Measurements from ENCODE around the gene BAZ1B. TPM values are rescaled to one million over a fixed set of nuclear protein-coding genes. Genes with fewer than 3 reads are reported as not detected.

The BAZ1B gene
- total and polyA plus RNA-seq, 2 of the 4 experiments (the other 2 are of a cell fraction) = 20.2 to 45.0 TPM

DNA sequence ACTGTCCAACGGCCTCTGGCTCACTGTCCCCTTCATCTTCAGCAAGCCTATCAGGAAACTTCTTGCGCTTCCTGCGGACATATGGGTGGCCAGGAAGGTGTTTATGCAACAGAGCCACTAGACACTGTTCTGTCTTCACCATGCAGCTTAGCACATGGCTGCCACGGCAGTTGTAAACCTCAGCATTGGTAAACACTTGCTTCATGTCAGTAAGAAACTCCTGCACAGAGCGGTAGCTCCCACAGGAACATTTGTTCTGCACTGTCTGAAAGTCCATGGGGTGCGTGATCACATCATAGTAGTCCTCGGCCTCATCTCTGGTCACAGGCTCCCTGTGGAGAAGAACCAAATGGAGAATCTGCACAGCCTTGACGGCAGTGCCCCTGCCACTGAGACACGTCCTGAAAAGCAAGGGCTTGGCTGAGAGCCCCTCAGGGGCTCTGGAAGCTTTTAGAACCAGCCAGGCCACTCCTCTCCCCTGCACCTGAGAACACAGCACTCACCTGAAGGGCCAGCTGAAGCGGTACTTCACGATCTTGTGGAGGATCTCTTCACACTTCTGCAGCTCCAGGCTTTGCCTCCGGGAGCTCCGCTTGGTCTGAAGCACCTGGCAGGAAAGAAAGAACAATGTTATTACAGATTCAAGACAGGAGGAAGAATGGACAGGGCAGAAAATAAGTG lies 79.7 kb downstream of the BAZ1B start:
- H3K36me3 ChIP-seq (ENCODE audit: control insufficient read depth, insufficient read depth, low read length) = peaks cover 64% of the 10 kb centered on the region
- no peak for TF ChIP-seq BHLHE40 (IDR thresholded peaks at IDR 0.05; ENCODE audit: low read depth, low read length)
- TF ChIP-seq CHD1 (IDR thresholded peaks at IDR 0.05; ENCODE audit: low read depth, low read length) = no peak
- TF ChIP-seq RCOR1 (IDR thresholded peaks at IDR 0.05; ENCODE audit: insufficient replicate concordance, low read length) = no peak
- TF ChIP-seq RAD21 (IDR thresholded peaks at IDR 0.05; ENCODE audit: low read length) = no peak
- TF ChIP-seq CEBPB (IDR thresholded peaks at IDR 0.05; ENCODE audit: low read depth, low read length) = no peak
- no peak for TF ChIP-seq FOS (IDR thresholded peaks at IDR 0.05; ENCODE audit: low read depth, low read length)
- TF ChIP-seq, protein P1, sequence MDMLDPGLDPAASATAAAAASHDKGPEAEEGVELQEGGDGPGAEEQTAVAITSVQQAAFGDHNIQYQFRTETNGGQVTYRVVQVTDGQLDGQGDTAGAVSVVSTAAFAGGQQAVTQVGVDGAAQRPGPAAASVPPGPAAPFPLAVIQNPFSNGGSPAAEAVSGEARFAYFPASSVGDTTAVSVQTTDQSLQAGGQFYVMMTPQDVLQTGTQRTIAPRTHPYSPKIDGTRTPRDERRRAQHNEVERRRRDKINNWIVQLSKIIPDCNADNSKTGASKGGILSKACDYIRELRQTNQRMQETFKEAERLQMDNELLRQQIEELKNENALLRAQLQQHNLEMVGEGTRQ (IDR thresholded peaks at IDR 0.05; ENCODE audit: low read depth, low read length) = no peak
- TF ChIP-seq RFX5 (IDR thresholded peaks at IDR 0.05; ENCODE audit: low read depth, low read length) = no peak
- no peak for TF ChIP-seq MXI1 (IDR thresholded peaks at IDR 0.05; ENCODE audit: borderline replicate concordance, low read depth, low read length)
- TF ChIP-seq NFE2L2 (IDR thresholded peaks at IDR 0.05; ENCODE audit: low read depth, low read length) = no peak
- no peak for TF ChIP-seq SMC3 (IDR thresholded peaks at IDR 0.05; ENCODE audit: low read depth, low read length)
- no peak for TF ChIP-seq MAFK (IDR thresholded peaks at IDR 0.05; ENCODE audit: low read depth, low read length)
- TF ChIP-seq MAZ (IDR thresholded peaks at IDR 0.05; ENCODE audit: borderline replicate concordance, low read depth, low read length) = no peak
- H3K27me3 ChIP-seq (ENCODE audit: control insufficient read depth, insufficient read depth, low read length) = no peaks in the 10 kb centered on the region
- POLR2A ChIA-PET (ENCODE audit: unreplicated experiment) = no interaction called here
- ATAC-seq (ENCODE audit: low read depth) = no peak
- H3K14ac ChIP-seq (replicated peaks; ENCODE audit: low read depth, low read length) = no peak overlapping the region
- BruUV-seq (replicated peaks) = no TSS peak
- H2BK15ac ChIP-seq (ENCODE audit: low read depth, low read length) = no peak overlapping the region
- H4K91ac ChIP-seq (ENCODE audit: insufficient read depth, low read depth, low read length) = no peak overlapping the region
- no peak overlapping the region for H3K4me2 ChIP-seq (ENCODE audit: low read depth, low read length)
- H3K9me1 ChIP-seq (ENCODE audit: insufficient read depth, low read length) = 0 out of 2 replicates have a peak, but pooled peaks cover 6% of the 10 kb centered on the region
- H2AK5ac ChIP-seq (ENCODE audit: low read depth, low read length) = no peak overlapping the region
- no peak overlapping the region for H3K23ac ChIP-seq (ENCODE audit: low read depth, low read length)
- no peak overlapping the region for H3K27ac ChIP-seq (ENCODE audit: insufficient read depth, low read length)
- H3K4me3 ChIP-seq (ENCODE audit: insufficient read depth, low read depth, low read length) = no peak overlapping the region
- peaks cover 12% of the 10 kb centered on the region for H4K20me1 ChIP-seq (ENCODE audit: insufficient read depth, low read length)
- H4K8ac ChIP-seq (ENCODE audit: low read depth in 2 of 2, low read length in 2 of 2) = no peak overlapping the region
- dilution Hi-C loops (cut with HindIII; ENCODE audit: low sequenced_read_pairs, unreplicated experiment) = no loop called here
- in situ Hi-C loops (cut with MboI; ENCODE audit: low sequenced_read_pairs) = no loop called here
- no peak overlapping the region for H2AFZ ChIP-seq (replicated peaks; ENCODE audit: low read length, poor library complexity)
- no peak overlapping the region for H3K9ac ChIP-seq (ENCODE audit: low read depth, low read length)
- no peak overlapping the region for H2BK5ac ChIP-seq (ENCODE audit: low read depth, low read length, poor library complexity, severe bottlenecking)
- CTCF ChIA-PET = interaction anchor here (1.0 kb wide), 1 partner anchor 9 kb away, joined by 4 read pairs; no protein-coding TSS in a partner anchor
- H3K18ac ChIP-seq (ENCODE audit: low read depth, low read length) = no peak overlapping the region
- no peak for DNase-seq
- WGBS, 2 experiments (ENCODE audit: extremely low coverage in 2 of 2, insufficient read length in 1 of 2) = 84% methylated on average over 7 of the region's 13 CpGs; no CpG with 5 or more reads in 1 of the 2 experiments
- no peaks in the 10 kb centered on the region for H3K9me3 ChIP-seq (ENCODE audit: control insufficient read depth, insufficient read depth, low read length)
- no peak overlapping the region for H3K4ac ChIP-seq (ENCODE audit: low read depth, low read length)
- no peaks in the 10 kb centered on the region; the same call in 1 of the 2 replicates for H3K4me1 ChIP-seq (ENCODE audit: control insufficient read depth, insufficient read depth, low read length)
- intact Hi-C loops (cut with micrococcal nuclease) = no loop called here
- no peak overlapping the region for H2BK120ac ChIP-seq (ENCODE audit: low read depth, low read length)
- H3K56ac ChIP-seq (ENCODE audit: extremely low read depth, insufficient read depth, low read length) = no peak overlapping the region; the same call in 1 of the 2 replicates
- H2AK9ac ChIP-seq (replicated peaks; ENCODE audit: low read depth, low read length, poor library complexity) = no peak overlapping the region
- peaks cover 31 to 51% of the 10 kb centered on the region in 2 experiments for H3K79me1 ChIP-seq (ENCODE audit: low read depth in 1 of 2, low read length in 2 of 2)
- no peak overlapping the region for H2BK20ac ChIP-seq (ENCODE audit: low read depth, low read length)
- H4K5ac ChIP-seq (ENCODE audit: low read depth, low read length) = no peak overlapping the region
